Body of pancreas (tissue), 4 donors: ENCODE results near the gene P3R3URF. TPM values are rescaled to one million over a fixed set of nuclear protein-coding genes. Genes with fewer than 3 reads are reported as not detected.

Experiments
- ATAC-seq: fragments of 150-250 bp; one replicate; pipeline ENCODE4 v1.9.1; 2016
- DNase-seq, 4 donors: peaks; one replicate each; pipeline ENCODE4 v3.0.0-alpha.2; 2019
- H3K27ac ChIP-seq, 4 donors: fragments of 200-600 bp; sonication (generic); 1 replicate in 3 of 4; 2 replicates in 1 of 4; pipeline versions ENCODE4 v1.5.1 to v1.6.1; 2016 to 2019; ENCODE audit warnings: mild to moderate bottlenecking in 1 of 4, mixed read lengths in 1 of 4, moderate library complexity in 1 of 4
- H3K27me3 ChIP-seq, 2 donors: fragments of 200-600 bp; sonication (generic); one replicate each; pipeline ENCODE4 v1.6.0; 2016; ENCODE audit warnings: mild to moderate bottlenecking in 1 of 2
- H3K36me3 ChIP-seq, 2 donors: fragments of 200-600 bp; sonication (generic); replicated peaks in 1 of 2; 2 replicates each; pipeline ENCODE4 v1.5.1; 2016; ENCODE audit warnings: low read depth in 2 of 2; ENCODE audit not compliant: insufficient read depth in 1 of 2
- H3K4me1 ChIP-seq: fragments of 200-600 bp; sonication (generic); one replicate; pipeline ENCODE4 v1.6.0; 2016
- H3K4me3 ChIP-seq, 2 donors: fragments of 200-600 bp; sonication (generic); 1 replicate in 1 of 2; 2 replicates in 1 of 2; pipeline ENCODE4 v1.5.1; 2016 to 2019
- H3K9me3 ChIP-seq, 3 donors: fragments of 200-600 bp; sonication (generic); 1 replicate in 2 of 3; 2 replicates in 1 of 3; pipeline ENCODE4 v1.5.1; 2016
- POLR2A ChIP-seq, 3 donors: fragments of 450-650 bp; IDR thresholded peaks; one replicate each; pipeline ENCODE4 v1.6.1; 2016; ENCODE audit warnings: antibody characterized with exemption in 3 of 3, mild to moderate bottlenecking in 2 of 3
- WGBS, 2 donors: methylation state at CpG; one replicate each; pipeline ENCODE4 v1.1.5; 2017; 5-methylcytosine and 5-hydroxymethylcytosine counted together
- intact Hi-C: fragments of 100-400 bp; cut with DNase I; formaldehyde crosslinking; loops from one replicate; pipeline ENCODE4 v1.15.1; 2023
- total RNA-seq, 2 donors: library from RNA; depleted of rRNA; stranded (reverse); fragments of >200 nt; gene quantifications; one replicate each; pipeline ENCODE4 v1.1.0, GENCODE V29; 2016
- TF ChIP-seq, protein P1 (sequence below), 7 experiments: fragments of 450-650 bp in 4 of 7; fragments of 200-600 bp in 3 of 7; sonication (generic) in 3 of 7; IDR thresholded peaks; one replicate each; pipeline ENCODE4 v1.5.1; 2016 to 2019; ENCODE audit warnings: antibody characterized with exemption in 7 of 7

Gene P3R3URF
- total RNA-seq, 2 donors from 2014 or later, result not detected

- TF ChIP-seq, protein P1, sequence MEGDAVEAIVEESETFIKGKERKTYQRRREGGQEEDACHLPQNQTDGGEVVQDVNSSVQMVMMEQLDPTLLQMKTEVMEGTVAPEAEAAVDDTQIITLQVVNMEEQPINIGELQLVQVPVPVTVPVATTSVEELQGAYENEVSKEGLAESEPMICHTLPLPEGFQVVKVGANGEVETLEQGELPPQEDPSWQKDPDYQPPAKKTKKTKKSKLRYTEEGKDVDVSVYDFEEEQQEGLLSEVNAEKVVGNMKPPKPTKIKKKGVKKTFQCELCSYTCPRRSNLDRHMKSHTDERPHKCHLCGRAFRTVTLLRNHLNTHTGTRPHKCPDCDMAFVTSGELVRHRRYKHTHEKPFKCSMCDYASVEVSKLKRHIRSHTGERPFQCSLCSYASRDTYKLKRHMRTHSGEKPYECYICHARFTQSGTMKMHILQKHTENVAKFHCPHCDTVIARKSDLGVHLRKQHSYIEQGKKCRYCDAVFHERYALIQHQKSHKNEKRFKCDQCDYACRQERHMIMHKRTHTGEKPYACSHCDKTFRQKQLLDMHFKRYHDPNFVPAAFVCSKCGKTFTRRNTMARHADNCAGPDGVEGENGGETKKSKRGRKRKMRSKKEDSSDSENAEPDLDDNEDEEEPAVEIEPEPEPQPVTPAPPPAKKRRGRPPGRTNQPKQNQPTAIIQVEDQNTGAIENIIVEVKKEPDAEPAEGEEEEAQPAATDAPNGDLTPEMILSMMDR (IDR thresholded peaks at IDR 0.05), result peak in 2 of 7 experiments; percentile 4 to 28
- TF ChIP-seq POLR2A (IDR thresholded peaks at IDR 0.05), result peak; percentile 68 to 96 (median 96)
- ATAC-seq (peak; percentile 98), DNase-seq (peak; percentile 97 to 98 (median 98))
- WGBS, 2 donors, result 0 to 1% methylated on average over 32 to 55 of the region's 55 CpGs
- H3K27me3 ChIP-seq, result peaks cover 0 to 10% of the 10 kb centered on the region in 2 donors
- H3K9me3 ChIP-seq, result no peaks in the 10 kb centered on the region
- peak within 1 kb of the TSS; percentile 42 to 64 for H3K4me3 ChIP-seq
- intact Hi-C loops, result no loop called here
- H3K4me1 ChIP-seq, result peaks cover 11% of the 10 kb centered on the region
- no peaks in the 10 kb centered on the region for H3K36me3 ChIP-seq
- peak within 1 kb of the TSS; percentile 72 to 96 (median 82) for H3K27ac ChIP-seq
These were observed 43.6 kb downstream of the P3R3URF start, which contains the start of gene PIK3R3 for GRCh38 chr1:46132529-46133180. Gene PIK3R3 (minus strand): TSS chr1:46132629. CDS start chr1:46131952, 677 bp downstream.

- Histone ChIP-seq H3K4me3 (peak overlapping the region; percentile 1 to 39), H3K4me1 (peaks cover 11% of the 10 kb centered on the region), H3K36me3 (no peaks in the 10 kb centered on the region), H3K9me3 (no peaks in the 10 kb centered on the region), H3K27me3 (peaks cover 0 to 10% of the 10 kb centered on the region in 2 donors), H3K27ac (peak overlapping the region; percentile 72 to 96 (median 82))
- intact Hi-C loops, result no loop called here
- TF ChIP-seq, protein P1 (IDR thresholded peaks at IDR 0.05), result no peak
- TF ChIP-seq POLR2A (IDR thresholded peaks at IDR 0.05), result no peak
- ATAC-seq (no peak), DNase-seq (peak; percentile 15 to 27 (median 20))
- 2 to 5% methylated on average over 38 of the region's 38 CpGs for WGBS, 2 donors
These were observed 44.4 kb downstream of the P3R3URF start for GRCh38 chr1:46131712-46132528.

- no peak overlapping the region for H3K27ac ChIP-seq
- WGBS, 2 donors, result 5 to 11% methylated on average over 10 of the region's 10 CpGs
- H3K9me3 ChIP-seq, result no peaks in the 10 kb centered on the region
- peaks cover 11% of the 10 kb centered on the region for H3K4me1 ChIP-seq
- ATAC-seq, result no peak
- intact Hi-C loops, result no loop called here
- peaks cover 0 to 10% of the 10 kb centered on the region in 2 donors for H3K27me3 ChIP-seq
- H3K4me3 ChIP-seq, result no peak overlapping the region
- TF ChIP-seq, protein P1 (IDR thresholded peaks at IDR 0.05), result no peak
- TF ChIP-seq POLR2A (IDR thresholded peaks at IDR 0.05), result no peak
- DNase-seq, result no peak
- no peaks in the 10 kb centered on the region for H3K36me3 ChIP-seq
These were observed 45.2 kb downstream of the P3R3URF start for GRCh38 chr1:46131093-46131492.

- intact Hi-C loops, result no loop called here
- no peak for ATAC-seq
- Histone ChIP-seq H3K27me3 (peaks cover 0 to 10% of the 10 kb centered on the region in 2 donors), H3K9me3 (no peaks in the 10 kb centered on the region), H3K4me1 (peaks cover 11% of the 10 kb centered on the region), H3K27ac (no peak overlapping the region), H3K4me3 (no peak overlapping the region), H3K36me3 (no peaks in the 10 kb centered on the region)
- 21 to 24% methylated on average over 5 of the region's 5 CpGs for WGBS, 2 donors
- no peak for DNase-seq
- TF ChIP-seq POLR2A (IDR thresholded peaks at IDR 0.05), result no peak
- TF ChIP-seq, protein P1 (IDR thresholded peaks at IDR 0.05), result no peak
These were observed 45.7 kb downstream of the P3R3URF start for GRCh38 chr1:46130606-46131005.
